ENCODE data around the gene MAN2A1.

- TF ChIP-seq CTCF (optimal IDR thresholded peaks at IDR 0.05 in 1 of 3, IDR thresholded peaks at IDR 0.05 in 1 of 3, conservative IDR thresholded peaks at IDR 0.05 in 1 of 3; ENCODE audit: extremely low read depth in 1 of 3, insufficient read depth in 2 of 3, low read length in 3 of 3) (no peak), EZH2 (IDR thresholded peaks at IDR 0.05; ENCODE audit: low read length) (no peak)
These were observed 192.8 kb downstream of the MAN2A1 start for GRCh38 chr5:109882546-109882945.

All from keratinocyte (primary cell).